Femur (tissue), 1 donor: ENCODE measurements around the gene LRRC10B.

ENCODE experiments used
- DNase-seq: peaks from one replicate; pipeline ENCODE4 v3.0.0-alpha.2; 2017

LRRC10B gene

DNA sequence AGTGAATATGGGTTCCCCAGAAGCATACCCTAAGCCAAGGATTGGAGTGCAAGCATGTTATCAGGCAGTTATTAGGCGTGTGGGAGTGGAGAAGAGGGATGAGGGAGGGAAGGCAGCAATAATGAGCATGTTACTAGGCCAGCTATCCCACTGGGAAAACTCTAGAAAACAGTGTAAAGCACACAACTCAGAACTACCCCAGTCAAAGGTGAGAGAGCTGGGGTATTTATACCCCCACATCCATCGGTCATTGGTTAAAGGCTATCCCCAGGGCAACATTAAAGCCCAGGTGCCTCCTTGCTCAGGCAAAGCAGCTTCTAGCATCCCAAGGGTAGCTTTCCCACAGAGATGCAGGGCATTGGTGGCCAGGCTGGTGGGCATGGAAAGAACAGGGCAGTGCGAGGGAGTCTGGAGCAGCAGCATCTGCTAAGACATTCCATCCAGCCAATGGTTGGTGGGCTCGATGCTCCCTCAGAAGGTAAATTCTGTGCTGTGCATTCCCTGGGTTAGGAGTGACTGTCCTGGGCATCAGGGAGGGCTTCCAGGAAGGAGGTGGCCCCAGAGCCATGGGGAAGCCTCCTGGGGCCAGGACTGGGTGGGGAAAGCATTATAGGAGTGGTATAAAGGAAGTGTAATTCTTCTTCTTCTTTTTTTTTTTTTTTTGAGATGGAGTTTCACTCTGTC is 21.1 kb upstream of the LRRC10B start:
- DNase-seq, result no peak

DNA sequence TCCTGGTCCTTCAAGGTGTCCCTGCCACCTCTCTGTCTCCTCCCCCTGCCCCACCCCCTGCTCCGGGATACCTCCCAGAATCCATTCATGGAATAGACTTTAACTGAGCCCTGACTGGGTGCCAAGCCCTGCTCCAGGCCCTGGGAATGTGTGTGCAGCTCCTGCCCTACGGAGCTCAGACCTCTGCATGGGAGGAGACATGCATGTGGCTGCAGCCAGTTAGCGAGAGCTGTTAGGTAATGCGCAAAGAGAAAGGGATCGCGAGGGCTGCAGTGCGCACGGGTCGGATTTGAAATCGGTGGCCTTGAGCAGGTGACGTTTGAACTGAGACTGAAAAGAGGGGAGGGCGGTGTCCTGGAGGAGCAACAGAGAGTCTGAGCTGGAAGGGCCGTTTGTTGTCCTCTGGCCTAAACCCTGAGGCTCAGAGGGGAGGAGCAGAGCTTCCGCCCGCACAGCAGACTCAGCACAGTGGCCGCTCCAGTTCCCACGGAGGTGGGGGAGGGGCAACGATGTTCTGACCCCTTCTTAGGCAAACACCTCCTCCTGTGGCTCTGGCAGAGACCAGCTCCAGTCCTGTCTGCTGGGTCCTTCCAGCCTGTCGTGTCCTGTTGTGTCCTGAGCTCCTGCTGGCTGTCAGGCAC is 19.8 kb upstream of the LRRC10B start:
- peak; percentile 59 for DNase-seq

DNA sequence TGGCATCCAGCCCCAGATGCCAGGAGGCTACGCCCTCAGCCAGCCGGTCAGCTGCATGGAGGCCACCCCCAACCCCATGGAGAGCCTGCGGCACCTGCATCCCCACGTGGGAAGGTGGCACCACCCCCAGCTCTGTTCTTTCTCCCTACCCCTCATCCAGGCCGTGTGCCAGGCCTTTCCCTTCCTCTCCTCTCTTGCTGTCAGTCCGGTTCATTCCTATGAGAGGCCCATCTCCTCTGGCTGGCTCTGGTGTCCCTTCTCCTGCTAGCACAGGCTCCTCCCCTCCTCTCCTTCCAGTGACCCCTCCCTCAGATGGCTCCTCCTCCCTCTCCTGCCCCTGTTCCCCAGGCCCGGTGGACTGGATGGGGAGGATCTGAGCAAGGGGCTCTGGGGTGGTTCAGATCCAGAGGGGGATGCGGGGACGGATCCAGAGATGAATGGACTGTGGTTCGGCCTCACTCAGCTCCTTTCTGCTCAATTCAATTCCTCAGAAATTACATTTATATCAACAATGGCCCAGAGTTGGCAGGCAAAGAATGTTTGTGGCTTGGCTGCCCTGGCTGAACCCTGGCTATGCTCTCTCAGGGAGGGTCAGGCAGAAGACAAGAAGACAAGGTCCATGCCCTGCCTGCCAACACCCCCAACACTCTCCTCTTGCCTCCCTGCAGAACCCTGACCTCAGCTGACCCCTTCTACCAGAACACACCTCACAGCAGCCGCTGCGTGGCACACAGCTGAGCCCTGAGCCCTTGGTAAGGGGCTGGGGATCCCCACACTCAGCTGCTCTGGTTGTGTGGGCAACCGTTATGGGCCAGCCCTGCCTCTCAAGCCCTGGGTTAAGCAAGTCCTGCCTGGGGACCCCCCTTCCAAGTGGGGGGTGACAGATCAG is 18.5 kb upstream of the LRRC10B start:
- DNase-seq, result peak; percentile 63

DNA sequence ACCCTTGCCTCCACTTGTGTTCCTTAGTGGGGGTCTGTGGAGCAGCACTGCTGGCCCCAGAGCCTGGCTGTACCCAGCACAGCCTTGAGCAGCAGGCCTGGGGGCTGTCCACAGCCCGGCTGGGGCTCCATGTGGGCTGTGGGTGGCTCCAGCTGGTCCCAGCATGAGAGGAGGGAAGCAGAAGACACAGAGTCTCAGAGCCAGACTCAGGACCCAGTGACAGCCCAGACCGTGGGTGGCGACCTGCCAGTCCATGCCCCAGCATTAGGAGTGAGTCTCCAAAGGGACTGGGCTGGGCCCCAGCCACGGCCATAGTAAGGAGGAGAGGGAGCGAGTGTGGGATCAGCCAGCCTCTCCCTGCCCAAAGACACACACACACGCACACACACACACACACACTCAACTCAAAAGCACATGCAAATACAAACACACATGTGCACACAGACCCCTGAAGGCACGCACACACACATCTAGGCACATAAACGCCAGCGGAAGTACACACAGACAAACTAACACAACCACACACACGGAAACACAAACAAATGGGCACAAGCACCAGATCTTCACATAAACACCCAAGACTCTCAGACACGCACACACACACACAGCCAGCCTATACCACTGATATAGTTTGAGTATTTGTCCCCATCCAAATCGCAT is 16.7 kb upstream of the LRRC10B start:
- no peak for DNase-seq

DNA sequence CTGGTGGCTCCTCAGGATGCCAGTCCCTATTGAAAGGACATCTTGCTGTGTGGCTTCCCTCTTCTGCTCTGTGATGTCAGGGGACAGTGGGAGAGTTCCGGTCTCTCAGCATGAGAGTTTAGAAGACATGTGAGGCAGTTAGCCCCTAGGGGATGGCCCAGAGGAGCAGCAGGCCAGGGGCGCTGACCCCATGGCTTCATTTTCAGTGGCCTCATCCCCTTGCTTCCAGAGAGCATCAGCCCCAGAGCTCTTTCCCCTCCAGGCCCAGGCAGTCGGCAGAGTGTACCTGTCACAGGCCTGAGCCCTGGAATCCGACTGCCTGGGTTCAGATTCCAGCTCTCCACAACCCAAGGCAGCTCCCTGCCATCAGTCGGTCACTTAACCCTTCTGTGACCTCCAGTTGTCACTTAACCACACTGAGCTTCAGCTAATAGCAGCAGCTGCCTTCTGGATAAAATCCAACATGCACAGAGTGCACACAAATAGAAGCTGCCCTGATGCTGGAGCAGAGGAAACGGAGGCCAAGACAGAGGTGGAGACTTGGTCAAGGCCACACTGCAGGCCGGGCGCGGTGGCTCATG is 14.1 kb upstream of the LRRC10B start:
- no peak for DNase-seq

DNA sequence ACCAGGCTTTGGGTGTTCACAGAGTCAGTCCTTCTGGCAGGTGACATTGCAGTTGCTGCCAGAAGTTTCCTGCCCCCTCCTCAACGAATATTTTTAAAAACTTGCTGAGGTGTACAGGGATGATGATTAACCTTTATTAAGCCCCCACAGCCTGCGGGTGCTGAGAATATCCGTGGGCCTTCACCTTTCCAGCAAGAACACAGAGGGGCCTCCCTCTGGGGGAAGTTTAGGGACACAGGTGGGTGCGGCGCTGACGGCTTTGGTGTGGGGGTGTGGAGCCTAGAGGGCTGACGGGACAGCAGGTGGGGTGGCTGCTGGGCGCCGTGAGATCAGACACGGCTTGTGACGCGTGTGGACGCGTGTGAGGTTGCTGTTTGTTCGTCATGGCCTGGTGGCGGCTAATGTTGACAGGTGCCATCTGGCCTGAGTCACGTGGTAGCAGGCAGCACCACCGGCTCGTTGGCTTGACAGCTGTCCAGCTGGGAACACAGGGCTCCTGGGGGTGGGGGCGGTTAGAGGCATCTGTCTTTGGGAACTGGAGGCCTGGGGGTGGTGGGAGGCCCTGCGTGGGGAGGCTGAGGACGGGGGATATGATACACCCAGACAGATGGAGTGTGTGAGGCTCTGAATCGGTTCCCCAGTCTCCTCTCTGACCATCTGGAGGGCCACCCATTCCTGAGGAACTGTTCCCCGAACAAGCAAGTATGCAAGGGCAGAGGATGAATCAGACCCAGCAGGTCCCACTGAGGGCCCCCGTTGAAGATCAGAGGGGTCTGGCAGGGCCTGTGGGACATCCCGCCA is 12.5 kb upstream of the LRRC10B start:
- DNase-seq, result peak; percentile 58

DNA sequence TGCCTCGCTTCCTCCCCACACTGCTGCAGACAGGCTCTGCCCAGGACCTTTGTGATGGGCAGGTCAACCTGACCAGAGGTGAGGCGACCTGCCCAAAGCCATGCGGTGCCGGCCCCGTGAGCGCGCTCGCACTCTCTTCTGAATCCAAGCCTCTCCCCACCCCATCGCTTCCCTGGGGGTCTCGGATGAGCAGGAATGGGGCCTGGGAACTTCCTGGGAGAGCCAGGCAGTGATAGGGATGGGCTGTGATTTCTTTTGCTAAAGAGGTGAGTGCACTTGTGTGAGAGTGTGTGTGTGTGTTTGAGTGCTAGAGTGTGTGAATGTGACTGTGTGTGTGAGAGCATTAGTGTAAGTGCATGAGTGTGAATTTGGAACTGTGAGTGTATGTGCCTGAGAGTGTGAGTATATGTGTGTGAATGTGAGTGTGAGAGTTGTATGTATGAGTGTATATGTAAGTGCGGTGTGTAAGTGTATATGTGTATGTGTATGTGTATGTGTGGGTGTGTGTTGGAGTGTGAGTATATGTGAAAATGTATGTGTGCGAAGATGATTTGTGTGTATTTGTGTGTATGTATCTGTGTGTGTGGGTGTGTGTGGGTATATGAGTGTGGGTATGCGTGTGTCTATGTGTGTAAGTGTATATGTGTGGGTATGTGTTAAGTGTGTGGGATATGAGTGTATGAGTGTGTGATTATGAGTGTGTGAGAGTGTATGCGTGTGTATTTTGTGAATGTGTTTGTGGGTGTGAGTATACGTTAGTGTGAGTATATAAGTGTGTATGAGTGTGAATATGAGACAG is 11.7 kb upstream of the LRRC10B start:
- DNase-seq, result no peak

DNA sequence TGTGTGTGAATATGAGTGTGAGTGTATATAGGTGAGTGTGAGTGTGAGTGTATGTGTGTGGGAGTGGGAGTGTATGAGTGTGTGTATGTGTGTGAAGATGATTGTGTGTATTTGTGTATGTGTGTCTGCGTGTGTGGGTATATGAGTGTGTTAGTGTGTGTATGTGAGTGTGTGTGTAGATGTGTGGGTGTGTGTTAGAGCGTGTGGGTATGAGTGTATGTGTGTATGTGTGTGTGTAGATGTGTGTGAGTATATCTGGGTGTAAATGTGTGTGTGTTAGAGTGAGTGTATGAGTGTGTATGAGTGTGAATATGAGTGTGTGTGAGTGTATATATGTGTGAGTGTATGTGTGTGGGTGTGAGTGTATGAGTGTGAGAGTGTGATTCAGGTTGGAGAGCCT is 11.1 kb upstream of the LRRC10B start:
- no peak for DNase-seq

DNA sequence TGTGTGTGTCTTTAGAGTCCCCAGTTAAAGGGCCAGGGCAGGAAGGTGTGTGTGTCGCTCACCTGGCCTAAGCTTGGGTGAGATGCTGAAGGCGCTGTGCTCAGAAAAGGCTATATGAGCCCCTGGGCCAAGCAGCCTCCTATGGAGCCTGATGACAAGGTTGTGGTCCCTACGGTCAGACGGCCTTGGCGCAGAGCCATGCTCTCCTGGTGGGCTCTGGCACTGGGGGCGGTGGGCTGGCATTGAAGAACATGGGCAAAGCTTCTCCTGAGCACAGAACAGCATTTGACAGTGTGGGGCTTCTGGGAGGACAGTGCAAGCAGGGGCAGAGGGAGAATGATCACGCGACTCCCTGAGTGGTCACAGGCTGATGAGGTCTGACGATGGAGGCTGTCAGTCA is 10.7 kb upstream of the LRRC10B start:
- no peak for DNase-seq

DNA sequence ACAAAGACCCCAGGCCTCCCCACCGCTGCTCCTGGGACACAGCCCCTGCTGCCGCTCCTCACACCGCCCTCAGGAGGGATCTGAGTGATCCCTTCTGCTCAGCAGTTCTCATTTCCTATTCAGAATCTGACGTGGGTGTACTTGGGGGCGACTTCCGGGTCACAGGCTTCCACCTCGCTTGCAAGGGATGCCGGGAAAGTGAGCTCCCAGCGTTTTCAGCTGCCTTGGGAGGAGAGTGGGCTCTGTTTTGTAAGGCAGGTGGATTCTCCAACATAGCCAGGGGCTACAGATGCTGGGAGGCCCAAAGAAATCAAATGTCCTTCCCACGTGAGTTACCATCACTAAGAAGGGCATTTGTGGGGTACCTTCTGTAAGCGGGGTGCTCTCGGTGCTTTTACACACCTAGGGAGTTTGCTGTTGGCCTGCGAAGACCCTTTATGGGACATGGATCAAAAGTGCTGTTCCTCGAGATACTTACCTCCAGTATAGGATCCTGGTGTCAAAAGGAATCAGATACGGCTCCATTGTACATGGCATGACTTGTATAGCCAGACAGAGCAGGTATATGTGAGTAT is 9.7 kb upstream of the LRRC10B start:
- DNase-seq, result no peak

DNA sequence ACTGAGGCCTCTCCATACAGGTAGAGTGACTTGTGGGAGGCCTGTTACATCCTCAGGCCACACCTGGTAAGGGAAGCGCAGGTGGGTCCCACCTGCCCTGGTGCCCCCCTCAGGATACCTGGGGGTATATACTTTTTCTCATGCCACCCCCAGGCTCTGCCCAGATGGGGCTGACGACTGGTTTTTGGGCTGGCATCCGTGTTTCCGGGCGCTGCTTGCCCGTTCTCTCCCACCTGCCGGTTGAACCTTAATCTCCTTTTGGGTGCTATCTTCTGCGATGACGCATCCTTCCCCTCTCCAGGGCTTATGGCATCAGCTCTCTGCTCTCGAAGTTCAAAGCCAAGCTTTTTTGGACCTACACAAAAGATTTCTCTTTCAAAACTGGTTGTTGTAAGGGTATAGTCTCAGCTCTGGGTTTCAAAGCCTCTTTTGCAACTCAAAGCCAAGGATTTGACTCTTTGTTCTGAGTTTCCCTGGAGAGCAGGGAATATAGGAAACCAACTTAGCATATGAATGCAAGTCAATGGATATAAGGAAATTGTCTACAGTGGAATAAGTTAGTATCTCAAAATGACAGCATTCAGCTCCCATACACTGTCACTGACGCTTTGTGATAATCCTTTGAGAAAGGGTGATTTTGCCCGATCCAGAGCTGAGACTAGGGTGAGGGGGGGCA is 8.6 kb upstream of the LRRC10B start:
- no peak for DNase-seq

DNA sequence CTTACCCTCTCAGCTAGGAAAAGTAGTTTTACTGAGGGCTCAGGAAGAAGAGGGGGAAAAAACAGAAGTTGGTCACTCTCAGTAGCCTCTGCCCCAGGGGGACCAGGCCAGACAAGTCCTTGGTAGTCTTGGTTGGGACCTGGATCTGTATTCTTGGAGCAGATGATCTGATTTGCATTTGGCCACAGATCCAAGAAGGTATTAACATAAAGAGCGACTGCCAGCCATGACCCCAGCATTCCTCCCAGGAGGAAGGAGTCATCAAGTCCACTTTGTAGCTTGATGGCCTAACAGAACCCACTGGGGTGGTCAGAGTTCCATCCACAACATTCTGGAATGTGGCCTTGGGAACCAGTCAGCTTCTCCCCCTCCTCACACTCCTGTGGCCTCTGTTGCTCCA is 6.0 kb upstream of the LRRC10B start:
- no peak for DNase-seq

DNA sequence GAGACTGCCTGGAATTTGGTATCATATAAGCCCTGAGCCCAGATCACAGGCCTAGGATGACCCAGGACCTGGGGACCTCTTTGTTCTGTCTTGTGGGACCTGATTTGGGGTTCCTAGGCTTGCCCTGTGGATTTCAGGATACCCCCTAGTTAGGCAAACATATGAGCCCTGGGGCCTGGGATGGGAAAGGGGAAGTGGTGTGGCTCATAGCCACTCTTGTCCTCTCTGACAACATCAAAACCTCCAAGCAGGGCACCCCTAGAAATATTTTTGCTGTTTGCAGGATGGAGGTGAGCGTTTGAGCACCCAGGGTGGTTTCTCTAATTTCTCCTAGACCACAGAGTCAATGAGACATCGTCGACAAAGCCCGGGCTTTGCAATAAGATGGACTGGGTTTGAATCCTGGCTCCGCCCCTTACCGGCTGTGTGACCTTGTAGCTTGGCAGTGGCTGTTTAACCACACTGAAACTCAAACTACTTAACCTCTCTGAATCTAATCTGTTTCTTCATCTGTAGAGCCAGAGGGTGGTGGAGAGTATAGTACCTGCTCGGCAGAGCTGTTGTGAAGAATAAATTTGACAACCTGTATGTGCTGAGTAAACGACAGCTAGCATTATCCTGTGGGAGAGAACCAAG is 5.3 kb upstream of the LRRC10B start:
- no peak for DNase-seq

DNA sequence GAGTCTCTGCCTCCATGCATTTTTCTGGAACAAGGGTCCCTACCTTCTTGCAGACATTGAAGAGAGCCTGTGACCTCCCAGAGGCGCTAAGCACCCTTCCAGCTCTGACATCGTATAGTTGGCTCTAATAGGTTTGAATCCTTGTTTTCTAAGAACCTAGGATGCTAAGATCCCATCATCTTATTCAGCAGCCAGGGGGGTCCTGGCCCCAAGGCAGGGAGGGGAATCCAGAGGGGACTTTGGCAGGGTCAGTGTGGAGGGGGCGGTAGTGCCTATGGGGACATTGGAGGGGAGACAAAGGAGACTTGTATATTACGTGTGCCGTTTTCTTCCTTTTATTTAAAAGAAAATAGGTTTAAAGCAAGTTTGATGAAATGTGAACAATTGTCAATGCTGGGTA is 3.4 kb upstream of the LRRC10B start:
- no peak for DNase-seq

DNA sequence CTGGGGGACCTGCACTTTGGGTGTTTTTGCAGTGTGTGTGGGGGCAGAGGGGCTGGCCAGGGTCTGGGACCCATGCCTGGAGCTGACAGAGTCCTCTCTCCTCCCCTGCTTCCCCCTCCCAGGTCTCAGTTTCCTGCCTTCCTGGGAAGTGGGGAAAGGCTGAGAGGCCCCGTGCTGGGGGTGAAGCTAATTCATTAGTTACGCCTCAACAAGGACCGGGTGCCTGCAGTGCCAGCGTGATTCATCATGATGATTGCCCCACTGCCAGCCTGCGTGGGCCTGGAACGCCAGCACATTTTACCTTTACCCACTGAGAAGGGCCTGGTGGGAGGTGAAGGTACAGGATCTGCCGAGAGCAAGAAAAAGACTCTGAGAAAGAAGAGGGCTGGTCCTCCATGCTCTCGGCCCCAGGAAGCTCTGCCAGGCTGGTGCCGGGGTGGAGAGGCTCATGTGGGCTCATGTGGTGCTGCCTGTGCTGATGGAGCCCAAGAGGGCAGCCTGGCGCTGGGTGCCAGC is 2.9 kb upstream of the LRRC10B start:
- DNase-seq, result no peak

DNA sequence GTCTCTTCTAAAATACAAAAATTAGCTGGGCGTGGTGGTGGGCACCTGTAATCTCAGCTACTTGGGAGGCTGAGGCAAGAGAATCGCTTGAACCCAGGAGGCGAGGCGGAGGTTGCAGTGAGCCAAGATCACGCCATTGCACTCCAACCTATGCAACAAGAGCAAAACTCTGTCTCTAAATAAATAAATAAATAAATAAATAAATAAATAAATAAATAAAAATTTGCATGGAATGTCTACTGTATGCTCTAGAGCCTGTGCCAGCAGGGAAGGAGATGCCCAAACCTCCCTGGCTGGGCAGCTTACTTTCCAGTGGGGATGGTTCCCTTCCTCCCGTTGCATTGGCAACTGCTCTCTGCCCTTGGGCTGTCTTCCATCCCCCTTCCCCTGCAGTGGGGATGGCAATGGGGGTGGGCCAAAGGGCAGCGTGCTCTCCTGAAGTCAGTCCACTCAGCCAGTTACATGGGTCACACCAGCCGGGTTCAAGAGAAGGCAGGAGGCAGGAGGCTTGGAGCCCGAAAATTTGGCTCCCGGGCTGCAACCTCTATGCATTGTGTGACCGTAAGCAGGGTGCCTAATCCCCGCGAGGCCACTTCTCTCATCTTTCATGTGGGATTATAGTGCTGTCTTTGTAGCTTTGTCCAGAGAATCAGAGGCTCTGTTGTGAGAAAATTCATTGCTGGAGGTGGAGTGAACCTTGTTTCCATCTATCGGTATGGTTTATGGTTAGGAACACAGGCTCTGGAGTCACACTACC is 1.4 kb upstream of the LRRC10B start:
- no peak for DNase-seq

DNA sequence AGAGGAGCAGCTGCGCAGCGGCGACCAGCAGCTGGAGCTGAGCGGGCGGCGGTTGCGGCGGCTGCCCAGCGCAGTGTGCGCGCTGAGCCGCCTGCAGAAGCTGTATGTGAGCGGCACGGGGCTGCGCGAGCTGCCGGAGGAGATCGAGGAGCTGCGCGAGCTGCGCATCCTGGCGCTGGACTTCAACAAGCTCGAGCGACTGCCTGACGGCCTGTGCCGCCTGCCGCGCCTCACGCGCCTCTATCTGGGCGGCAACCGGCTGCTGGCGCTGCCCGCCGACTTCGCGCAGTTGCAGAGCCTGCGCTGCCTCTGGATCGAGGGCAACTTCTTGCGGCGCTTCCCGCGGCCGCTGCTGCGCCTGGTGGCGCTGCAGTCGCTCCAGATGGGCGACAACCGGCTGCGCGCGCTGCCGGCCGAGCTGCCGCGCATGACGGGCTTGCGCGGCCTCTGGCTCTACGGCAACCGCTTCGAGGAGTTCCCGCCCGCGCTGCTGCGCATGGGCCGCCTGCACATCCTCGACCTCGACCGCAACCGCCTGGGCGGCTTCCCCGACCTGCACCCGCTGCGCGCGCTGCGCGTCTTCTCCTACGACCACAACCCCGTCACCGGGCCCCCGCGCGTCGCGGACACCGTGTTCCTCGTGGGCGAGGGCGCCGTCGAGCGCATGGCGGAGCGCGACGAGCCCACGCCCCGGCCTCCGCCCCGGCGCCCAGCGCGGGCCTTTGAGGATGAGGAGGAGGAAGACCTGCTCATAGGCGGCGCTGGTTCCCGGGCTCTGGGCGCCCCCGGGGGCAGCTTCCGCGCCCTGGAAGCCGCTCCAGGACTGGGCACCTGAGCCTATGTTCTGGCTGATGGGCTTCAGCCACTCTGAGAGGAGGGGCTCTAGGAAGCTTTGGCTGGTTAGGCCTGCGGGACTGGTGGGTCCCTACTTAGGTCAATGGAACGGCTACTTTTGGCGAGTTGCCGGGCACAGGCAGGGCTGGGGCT is 787 bp downstream of the LRRC10B start:
- peak; percentile 83 for DNase-seq
